H7 (cell line): ENCODE data around the gene SCN2B. TPM values are rescaled to one million over a fixed set of nuclear protein-coding genes. Genes with fewer than 3 reads are reported as not detected.
A peak's percentile ranks its signal among the peaks of the same experiment; 100 is the strongest.
"Not testable (repeated sequence)": the region's sequence is repeated elsewhere in the genome, so short reads cannot be mapped to it uniquely, and the experiment has no call there.

ENCODE experiments used
- DNase-seq: peaks from one replicate; pipeline ENCODE4 v3.0.0; 2012
- H3K27me3 ChIP-seq: 2 replicates; pipeline ENCODE4 v1.6.0; 2011; ENCODE audit warnings: mild to moderate bottlenecking, low read length; ENCODE audit not compliant: control insufficient read depth, insufficient read depth
- H3K36me3 ChIP-seq: replicated peaks from 2 replicates; pipeline ENCODE4 v1.5.1; 2011; ENCODE audit warnings: low read length; ENCODE audit not compliant: control insufficient read depth, insufficient read depth
- H3K4me3 ChIP-seq: 2 replicates; pipeline ENCODE4 v1.5.1; 2011; ENCODE audit warnings: low read depth, mild to moderate bottlenecking, control low read depth, low read length, moderate library complexity; ENCODE audit not compliant: insufficient read depth
- total RNA-seq: library from RNA; depleted of rRNA; stranded (reverse); fragments of >200 nt; shearing (Covaris generic); gene quantifications from 2 replicates; pipeline ENCODE4 v1.2.3, GENCODE V29; 2014

Gene SCN2B
- total RNA-seq, 1 experiment from 2014 or later, result 0.03 TPM

DNA sequence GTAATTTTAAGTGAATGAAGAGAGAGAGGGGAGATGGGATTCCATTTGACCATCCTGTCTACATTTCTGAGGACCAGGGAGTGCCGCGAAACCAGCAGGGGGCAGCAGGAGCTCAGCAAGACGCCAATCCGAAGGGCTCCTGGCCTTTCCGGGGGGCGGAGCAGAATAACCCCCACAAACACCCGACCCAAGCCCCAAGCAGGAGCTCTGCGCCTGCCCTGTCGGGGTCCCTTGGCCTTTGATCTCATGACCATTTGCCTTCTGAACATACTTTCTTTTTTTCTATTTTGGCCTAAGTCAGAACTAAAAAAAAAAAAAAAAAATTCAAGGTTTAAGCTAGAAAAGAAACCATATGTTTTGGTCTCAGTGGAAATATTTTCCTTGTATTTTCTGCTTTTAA, 21.9 kb upstream of the SCN2B start:
- DNase-seq, result peak; percentile 81
- Histone ChIP-seq H3K27me3 (no peaks in the 10 kb centered on the region), H3K36me3 (no peaks in the 10 kb centered on the region), H3K4me3 (no peak overlapping the region)

DNA sequence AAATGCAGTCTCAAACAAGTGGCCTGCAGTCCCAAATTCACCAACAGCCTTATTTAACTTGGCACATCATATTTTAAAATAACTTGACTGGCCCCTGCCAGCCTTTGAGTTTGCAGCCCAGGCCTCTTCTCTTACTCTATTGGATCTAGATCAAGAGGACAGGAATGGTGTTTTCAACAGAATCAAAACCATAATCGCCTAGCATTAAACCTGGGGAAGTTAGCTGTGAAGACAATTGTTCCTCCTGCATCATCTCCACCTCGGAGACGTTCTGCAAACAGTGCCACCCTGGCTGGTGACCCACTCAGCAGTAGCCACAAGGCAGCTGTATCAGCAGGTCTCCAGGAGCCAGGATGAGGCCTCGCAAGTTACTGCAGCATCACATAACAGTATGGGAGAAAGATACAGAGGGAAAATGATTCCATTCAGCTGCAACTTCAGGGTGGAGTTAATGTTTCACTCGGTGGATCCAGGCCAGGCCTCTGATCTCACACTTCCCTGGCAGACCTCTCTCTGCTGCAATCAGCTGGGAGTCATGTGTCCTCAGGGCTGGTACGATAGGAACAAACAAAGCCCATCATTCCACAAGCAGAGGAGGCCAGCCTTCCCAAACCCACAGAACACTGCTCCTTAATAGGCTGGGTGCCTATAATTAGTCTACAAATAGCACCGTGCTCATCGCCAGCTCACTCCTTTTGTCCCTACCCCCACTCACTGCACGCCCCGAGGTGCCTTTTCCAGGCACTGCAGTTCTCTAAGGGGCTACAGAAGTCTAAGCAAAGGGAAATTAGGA, 18.6 kb upstream of the SCN2B start:
- Histone ChIP-seq H3K4me3 (no peak overlapping the region), H3K27me3 (no peaks in the 10 kb centered on the region), H3K36me3 (no peaks in the 10 kb centered on the region)
- DNase-seq, result no peak

DNA sequence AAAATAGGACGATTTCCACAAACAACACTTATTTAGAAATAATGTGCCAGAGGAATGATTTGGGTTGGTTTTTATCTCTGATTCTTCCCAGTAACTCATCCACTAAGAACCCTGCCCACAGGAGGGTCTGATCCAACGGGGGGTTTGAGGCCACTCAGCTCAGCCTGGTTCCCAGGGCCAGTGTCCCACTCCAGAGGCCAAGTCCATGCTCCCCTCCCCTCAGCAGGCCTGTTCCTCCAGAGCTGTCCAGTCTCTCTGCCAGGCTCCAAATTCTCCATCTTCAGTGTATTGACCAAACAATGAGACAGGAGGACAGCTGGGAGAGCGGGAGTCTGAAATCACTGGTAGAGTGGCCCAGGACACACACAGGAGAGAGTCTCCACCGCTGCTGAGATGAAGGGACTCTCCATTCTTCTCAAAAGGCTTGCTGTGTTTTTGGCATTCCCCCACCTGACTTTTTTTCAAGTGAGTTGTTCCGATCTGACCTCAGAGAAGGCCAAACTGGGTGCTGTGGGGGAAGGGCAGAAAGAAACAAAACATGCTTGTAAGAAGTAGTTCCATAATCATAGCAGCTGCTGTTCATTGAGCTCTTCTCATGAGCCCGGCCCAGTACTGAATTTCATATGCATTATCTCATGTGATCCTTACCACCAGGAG, 17.6 kb upstream of the SCN2B start:
- Histone ChIP-seq H3K36me3 (no peaks in the 10 kb centered on the region), H3K4me3 (no peak overlapping the region), H3K27me3 (no peaks in the 10 kb centered on the region)
- DNase-seq, result no peak

DNA sequence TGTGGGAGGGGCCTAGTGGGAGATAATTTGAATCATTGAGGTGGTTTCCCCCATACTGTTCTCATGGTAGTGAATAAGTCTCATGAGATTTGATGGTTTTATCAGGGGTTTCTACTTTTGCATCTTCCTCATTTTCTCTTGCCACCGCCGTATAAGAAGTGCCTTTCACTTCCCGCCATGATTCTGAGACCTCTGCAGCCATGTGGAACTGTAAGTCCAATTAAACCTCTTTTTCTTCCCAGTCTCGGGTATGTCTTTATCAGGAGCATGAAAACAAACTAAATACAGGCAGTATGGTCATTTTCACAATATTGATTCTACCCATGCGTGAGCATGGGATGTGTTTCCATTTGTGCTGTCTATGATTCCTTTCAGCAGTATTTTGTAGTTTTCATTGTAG, 16.4 kb upstream of the SCN2B start:
- H3K4me3 ChIP-seq, H3K27me3 ChIP-seq, H3K36me3 ChIP-seq, DNase-seq: not testable (repeated sequence)

DNA sequence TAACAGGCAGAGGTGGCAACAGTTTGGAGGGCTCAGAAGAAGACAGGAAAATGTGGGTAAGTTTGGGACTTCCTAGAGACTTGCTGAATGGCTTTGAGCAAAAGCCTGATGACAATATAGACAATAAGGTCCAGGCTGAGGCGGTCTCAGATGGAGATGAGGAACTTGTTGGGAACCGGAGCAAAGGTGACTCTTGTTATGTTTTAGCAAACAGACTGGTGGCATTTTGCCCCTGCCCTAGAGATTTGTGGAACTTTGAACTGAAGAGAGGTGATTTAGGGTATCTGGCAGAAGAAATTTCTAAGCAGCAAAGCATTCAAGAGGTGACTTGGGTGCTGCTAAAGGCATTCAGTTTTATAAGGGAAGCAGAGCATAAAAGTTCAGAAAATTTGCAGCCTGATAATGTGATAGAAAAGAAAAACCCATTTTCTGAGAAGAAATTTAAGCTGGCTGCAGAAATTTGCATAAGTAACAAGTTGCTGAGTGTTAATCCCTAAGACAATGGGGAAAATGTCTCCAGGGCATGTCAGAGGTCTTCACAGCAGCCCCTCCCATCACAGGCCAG, 14.6 kb upstream of the SCN2B start:
- H3K4me3 ChIP-seq, H3K36me3 ChIP-seq, H3K27me3 ChIP-seq, DNase-seq: not testable (repeated sequence)

DNA sequence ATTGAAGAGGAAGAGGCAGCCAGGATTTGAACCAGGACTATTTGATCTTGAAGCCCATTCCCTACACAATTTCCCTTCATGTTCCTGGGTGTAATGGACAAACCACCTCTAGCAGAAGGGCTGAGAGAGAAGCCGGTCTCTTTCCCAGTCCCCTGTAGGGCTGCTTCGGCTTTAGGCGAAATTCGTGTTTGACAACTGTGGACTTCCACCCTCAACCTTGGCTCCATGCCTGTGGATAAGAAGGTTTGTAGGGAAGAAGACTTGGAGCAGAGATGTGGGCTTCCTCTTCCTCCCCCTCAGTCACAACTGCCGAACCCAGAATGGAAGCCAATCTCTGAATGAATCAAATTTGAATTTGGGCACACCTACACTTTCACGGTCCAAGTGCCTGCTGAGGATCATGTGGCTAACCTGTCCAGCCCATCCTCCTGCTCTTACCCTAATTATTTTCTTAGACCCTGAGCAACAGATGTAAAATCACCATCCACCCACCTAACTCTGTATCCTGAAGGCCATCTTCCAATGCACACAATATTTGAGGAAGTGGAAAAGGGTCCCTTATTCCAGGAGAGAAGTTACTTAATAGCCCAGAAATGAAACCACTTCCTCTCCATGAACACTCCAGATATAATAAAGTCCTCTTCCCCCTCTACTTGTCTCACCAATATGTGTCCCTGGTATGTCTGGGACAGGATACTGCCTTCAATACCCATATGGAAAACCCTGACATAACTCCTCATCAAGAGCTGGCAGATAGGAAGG, 10.1 kb upstream of the SCN2B start:
- H3K36me3 ChIP-seq, result no peaks in the 10 kb centered on the region
- H3K4me3 ChIP-seq, result no peak overlapping the region
- DNase-seq, result no peak
- H3K27me3 ChIP-seq, result no peaks in the 10 kb centered on the region

DNA sequence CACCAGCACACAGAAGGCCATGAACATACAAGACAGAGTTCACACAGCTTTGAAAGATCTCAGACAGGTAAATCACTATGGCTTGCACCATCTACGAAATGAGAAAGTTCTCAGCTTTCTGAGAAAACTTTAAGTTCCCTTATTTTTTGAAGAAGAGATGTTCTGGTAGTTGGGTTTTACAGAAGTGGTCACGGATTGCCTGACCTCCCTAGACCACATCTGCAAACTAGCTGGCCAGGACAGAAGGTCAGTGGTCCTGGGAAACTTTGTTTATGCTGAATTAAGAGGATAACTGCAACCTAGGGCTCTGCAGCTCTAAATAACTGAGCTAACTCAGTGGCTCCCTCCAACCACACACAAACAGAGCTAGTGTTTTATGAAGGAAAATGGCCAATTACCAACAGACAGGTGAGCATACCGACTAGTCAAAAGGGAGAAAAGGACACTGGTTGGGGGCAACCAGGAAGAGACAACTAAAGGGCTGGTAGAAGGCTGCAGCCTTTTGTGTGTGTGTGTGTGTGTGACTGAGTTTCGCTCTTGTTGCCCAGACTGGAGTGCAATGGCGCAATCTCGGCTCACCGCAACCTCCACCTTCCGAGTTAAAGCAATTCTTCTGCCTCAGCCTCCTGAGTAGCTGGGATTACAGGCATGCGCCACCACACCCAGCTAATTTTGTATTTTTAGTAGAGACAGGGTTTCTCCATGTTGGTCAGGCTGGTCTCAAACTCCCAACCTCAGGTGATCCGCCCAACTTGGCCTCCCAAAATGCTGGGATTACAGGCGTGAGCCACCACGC, 8.5 kb upstream of the SCN2B start:
- no peaks in the 10 kb centered on the region; the same call in 1 of the 2 replicates for H3K27me3 ChIP-seq
- no peaks in the 10 kb centered on the region for H3K36me3 ChIP-seq
- no peak for DNase-seq
- H3K4me3 ChIP-seq, result no peak overlapping the region

DNA sequence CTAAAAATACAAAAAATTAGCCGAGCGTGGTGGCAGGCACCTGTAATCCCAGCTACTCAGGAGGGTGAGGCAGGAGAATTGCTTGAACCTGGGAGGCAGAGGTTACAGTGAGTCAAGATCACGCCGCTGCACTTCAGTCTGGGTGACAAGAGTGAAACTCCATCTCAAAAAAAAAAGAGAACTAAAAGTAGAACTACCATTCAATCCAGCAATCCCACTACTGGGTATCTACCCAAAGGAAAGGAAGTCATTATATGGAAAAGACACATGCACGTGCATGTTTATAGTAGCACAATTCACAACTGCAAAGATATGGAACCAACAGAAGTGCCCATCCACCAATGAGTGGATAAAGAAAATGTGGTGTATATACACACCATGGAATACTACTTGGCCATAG, 7.3 kb upstream of the SCN2B start:
- H3K27me3 ChIP-seq, H3K4me3 ChIP-seq, H3K36me3 ChIP-seq, DNase-seq: not testable (repeated sequence)

DNA sequence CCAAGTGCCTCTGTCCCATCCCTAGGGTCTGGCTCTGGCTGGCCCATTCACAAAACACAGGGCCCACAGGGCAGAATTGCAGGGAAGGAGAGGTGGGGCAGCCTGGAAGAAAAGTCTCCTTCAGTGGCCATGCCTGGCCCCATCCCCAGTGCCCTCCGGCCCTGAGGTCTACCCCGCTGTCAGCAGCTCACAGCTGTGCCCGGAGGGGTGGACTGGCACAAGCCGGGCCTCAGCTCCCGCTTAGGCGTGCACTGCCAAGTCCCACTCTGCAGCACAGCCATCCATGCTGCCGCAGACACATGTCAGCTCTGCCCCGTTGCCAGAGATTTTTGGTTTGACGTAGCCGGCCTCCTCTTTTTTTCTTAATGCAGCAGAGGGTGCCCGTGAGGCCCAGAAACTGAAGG, 3.9 kb upstream of the SCN2B start:
- Histone ChIP-seq H3K36me3 (no peaks in the 10 kb centered on the region), H3K4me3 (peak overlapping the region; percentile 8; the same call in 1 of the 2 replicates)
- peak; percentile 71 for DNase-seq

DNA sequence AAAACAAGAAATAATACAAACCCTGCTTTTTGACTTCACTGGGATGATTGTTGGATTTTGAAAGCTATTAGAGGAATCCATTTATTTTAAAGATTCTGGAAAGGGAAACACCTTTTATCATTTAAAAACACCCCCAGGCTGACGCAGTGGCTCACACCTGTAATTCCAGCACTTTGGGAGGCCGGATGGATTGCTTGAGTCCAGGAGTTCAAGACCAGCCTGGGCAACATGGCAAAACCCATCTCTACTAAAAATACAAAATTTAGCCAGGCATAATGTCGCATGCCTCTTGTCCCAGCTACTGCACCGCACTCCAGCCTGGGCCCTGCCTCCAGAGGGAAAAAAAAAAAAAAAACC, 317 bp upstream of the SCN2B start:
- H3K4me3 ChIP-seq, result no peak overlapping the region
- H3K36me3 ChIP-seq, result no peaks in the 10 kb centered on the region
- no peak for DNase-seq
- peaks cover 37% of the 10 kb centered on the region for H3K27me3 ChIP-seq

More for the DNA sequence above, 3.9 kb upstream of the SCN2B start:
- H3K27me3 ChIP-seq, result peaks cover 11% of the 10 kb centered on the region

DNA sequence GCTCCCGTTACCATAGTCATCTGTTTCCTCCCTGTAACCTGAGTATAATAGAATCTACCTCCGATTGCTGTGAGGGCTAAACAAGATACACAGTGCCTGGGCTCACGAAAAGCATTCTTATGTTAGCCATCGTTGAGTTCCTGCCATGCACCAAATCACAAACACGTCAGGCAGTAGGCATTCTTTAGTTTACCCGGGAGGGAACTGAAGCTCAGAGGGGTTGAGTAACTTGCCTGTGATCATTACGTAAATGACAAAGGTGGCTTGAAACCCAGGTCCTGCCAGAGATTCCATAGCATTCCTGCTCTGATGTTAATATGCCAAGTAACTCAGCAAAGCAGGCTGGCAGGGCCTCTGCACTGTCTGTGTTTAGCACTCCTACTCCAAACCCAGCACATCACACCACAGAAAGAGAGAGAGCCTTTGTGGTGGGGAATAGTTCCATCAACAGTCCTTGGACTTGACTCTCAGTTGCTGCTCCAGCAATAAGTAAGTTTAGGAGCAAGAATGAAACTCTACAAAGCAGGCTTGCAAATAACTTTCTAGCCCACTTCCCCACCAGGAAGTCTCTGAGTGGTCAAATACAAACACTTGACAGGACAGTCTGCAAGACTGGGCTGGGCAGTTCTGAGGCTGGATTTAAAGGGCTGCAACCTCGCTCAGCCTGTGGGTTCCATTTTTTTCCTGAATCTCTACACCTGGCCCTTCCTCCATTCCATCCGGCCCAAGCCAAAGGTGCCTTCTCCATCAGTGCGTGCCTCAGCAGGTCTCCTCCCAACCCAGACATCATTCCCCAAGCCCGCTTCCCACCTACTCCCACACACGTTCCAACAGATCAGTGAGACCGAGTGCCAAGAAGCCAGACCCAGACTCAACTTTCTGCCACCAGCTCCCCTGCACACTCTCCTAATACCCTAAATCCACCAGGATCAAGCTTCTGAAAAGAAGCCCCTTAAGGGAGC, 1.1 kb downstream of the SCN2B start:
- DNase-seq, result peak; percentile 19
- peaks cover 48% of the 10 kb centered on the region for H3K27me3 ChIP-seq
- H3K36me3 ChIP-seq, result no peaks in the 10 kb centered on the region
- H3K4me3 ChIP-seq, result peak overlapping the region; percentile 58; the same call in 1 of the 2 replicates

DNA sequence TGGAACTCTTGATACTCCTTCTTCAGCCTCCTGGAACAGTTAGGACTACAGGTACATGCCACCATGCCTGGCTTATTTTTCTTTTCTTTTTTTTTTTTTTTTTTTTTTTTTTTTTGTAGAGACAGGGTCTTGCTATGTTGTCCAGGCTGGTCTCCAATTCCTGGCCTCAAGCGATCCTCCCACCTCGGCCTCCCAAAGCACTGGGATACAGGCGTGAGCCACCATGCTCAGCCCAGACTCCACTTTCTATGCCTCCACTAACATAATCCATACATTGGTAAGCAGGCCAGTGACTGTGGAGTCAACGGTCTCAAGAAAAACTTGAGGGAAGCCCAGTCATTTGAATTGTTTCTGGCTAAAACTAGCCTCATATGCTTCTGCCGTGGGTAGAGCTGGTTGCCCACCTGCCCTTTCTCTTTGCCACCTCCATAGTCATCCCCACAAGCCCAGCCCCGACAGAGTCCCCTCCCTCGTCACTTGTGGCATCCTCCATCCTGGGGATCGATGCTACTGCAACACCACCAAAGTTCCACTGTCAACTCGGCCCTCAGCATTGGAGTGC, 2.4 kb downstream of the SCN2B start:
- Histone ChIP-seq H3K27me3 (peaks cover 59% of the 10 kb centered on the region), H3K36me3 (no peaks in the 10 kb centered on the region)
- no peak for DNase-seq

DNA sequence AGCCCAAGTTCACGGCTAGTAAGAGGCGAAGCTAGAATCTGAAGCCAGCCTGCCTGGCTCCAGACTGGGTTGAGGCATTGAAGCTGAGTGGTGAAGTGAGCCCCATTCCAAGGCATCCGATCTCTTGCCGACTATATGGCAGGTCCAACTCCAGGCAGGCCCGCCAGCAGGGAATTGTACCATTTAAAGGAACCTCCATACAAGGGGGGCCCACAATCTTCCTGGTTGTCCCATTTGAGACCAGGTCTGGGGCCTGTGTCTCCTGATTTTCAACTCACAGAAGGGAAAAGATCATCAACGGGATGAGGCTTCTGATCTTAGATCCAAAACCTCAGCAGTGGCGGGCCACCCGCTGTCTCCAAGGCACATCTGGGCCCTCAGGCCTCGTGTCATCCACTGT, 4.1 kb downstream of the SCN2B start:
- no peak for DNase-seq
- Histone ChIP-seq H3K4me3 (no peak overlapping the region), H3K36me3 (no peaks in the 10 kb centered on the region), H3K27me3 (peaks cover 70% of the 10 kb centered on the region)

More for the DNA sequence above, 2.4 kb downstream of the SCN2B start:
- H3K4me3 ChIP-seq, result no peak overlapping the region
